H9 (cell line): ENCODE results near the gene MAP2K7. TPM values are rescaled to one million over a fixed set of nuclear protein-coding genes. Genes with fewer than 3 reads are reported as not detected.
A peak's percentile ranks its signal among the peaks of the same experiment; 100 is the strongest.

Experiments
- DNase-seq: peaks from one replicate; pipeline ENCODE4 v3.0.0-alpha.2; 2017
- H2AFZ ChIP-seq: one replicate; pipeline ENCODE4 v1.6.1; 2013; ENCODE audit warnings: mild to moderate bottlenecking, low read length, control low read depth, moderate library complexity
- H2AK5ac ChIP-seq: 2 replicates; pipeline ENCODE4 v1.6.1; 2013; ENCODE audit warnings: low read length, control low read depth, mixed read lengths; ENCODE audit not compliant: insufficient read length
- H2BK120ac ChIP-seq: one replicate; pipeline ENCODE4 v1.6.1; 2013; ENCODE audit warnings: low read depth, mild to moderate bottlenecking, low read length, control low read depth, inconsistent platforms; ENCODE audit not compliant: poor library complexity, severe bottlenecking
- H2BK12ac ChIP-seq: 2 replicates; pipeline ENCODE4 v1.6.1; 2013; ENCODE audit warnings: low read length, control low read depth, mixed read lengths, low read depth; ENCODE audit not compliant: insufficient read length
- H2BK15ac ChIP-seq: 2 replicates; pipeline ENCODE4 v1.6.1; 2013; ENCODE audit warnings: low read depth, low read length, control low read depth
- H2BK20ac ChIP-seq: one replicate; pipeline ENCODE4 v1.6.1; 2013; ENCODE audit warnings: low read depth, mild to moderate bottlenecking, low read length, control low read depth, inconsistent platforms; ENCODE audit not compliant: poor library complexity, severe bottlenecking
- H2BK5ac ChIP-seq: 2 replicates; pipeline ENCODE4 v1.6.1; 2013; ENCODE audit warnings: low read length, control low read depth, mixed read lengths; ENCODE audit not compliant: insufficient read length
- H3K14ac ChIP-seq: 2 replicates; pipeline ENCODE4 v1.6.1; 2013; ENCODE audit warnings: low read length, control low read depth; ENCODE audit not compliant: insufficient read depth
- H3K18ac ChIP-seq: 2 replicates; pipeline ENCODE4 v1.6.1; 2013; ENCODE audit warnings: low read depth, mild to moderate bottlenecking, mixed read lengths, low read length, control low read depth; ENCODE audit not compliant: insufficient read length
- H3K23ac ChIP-seq: 2 replicates; pipeline ENCODE4 v1.6.1; 2013; ENCODE audit warnings: low read length, control low read depth, mixed read lengths, low read depth; ENCODE audit not compliant: insufficient read length
- H3K23me2 ChIP-seq: 2 replicates; pipeline ENCODE4 v1.6.1; 2013; ENCODE audit warnings: low read depth, mild to moderate bottlenecking, mixed read lengths, low read length, control low read depth; ENCODE audit not compliant: insufficient read length, poor library complexity, severe bottlenecking
- H3K27ac ChIP-seq: 2 replicates; pipeline ENCODE4 v1.5.1; 2013; ENCODE audit warnings: low read length, control low read depth, mixed read lengths, low read depth; ENCODE audit not compliant: insufficient read length
- H3K27me3 ChIP-seq: 2 replicates; pipeline ENCODE4 v1.6.1; 2013; ENCODE audit warnings: low read length, control low read depth, inconsistent platforms; ENCODE audit not compliant: insufficient read depth
- H3K4ac ChIP-seq: 2 replicates; pipeline ENCODE4 v1.6.1; 2013; ENCODE audit warnings: low read depth, mild to moderate bottlenecking, control low read depth, inconsistent platforms, low read length, moderate library complexity
- H3K4me1 ChIP-seq: 2 replicates; pipeline ENCODE4 v1.6.1; 2013; ENCODE audit warnings: low read length, control low read depth, inconsistent platforms; ENCODE audit not compliant: insufficient read depth
- H3K4me2 ChIP-seq: 2 replicates; pipeline ENCODE4 v1.6.1; 2013; ENCODE audit warnings: low read length, control low read depth, mixed read lengths; ENCODE audit not compliant: insufficient read length, insufficient read depth
- H3K56ac ChIP-seq: 2 replicates; pipeline ENCODE4 v1.6.1; 2013; ENCODE audit warnings: low read depth, mild to moderate bottlenecking, mixed read lengths, low read length, control low read depth; ENCODE audit not compliant: insufficient read length
- H3K79me1 ChIP-seq: 2 replicates; pipeline ENCODE4 v1.6.1; 2013; ENCODE audit warnings: low read depth, mild to moderate bottlenecking, moderate library complexity, low read length, control low read depth, inconsistent platforms; ENCODE audit not compliant: insufficient read depth, poor library complexity, severe bottlenecking
- H3K79me2 ChIP-seq: 2 replicates; pipeline ENCODE4 v1.6.1; 2013; ENCODE audit warnings: low read length, control low read depth, inconsistent platforms; ENCODE audit not compliant: insufficient read depth
- H3K9ac ChIP-seq: 2 replicates; pipeline ENCODE4 v1.6.1; 2013; ENCODE audit warnings: low read length, control low read depth, mixed read lengths; ENCODE audit not compliant: insufficient read length; ENCODE audit errors: extremely low read depth
- H3K9me3 ChIP-seq: one replicate; pipeline ENCODE4 v1.6.1; 2013; ENCODE audit warnings: low read depth, low read length, inconsistent platforms; ENCODE audit not compliant: control insufficient read depth
- H3T11ph ChIP-seq: one replicate; pipeline ENCODE4 v1.6.1; 2013; ENCODE audit warnings: mild to moderate bottlenecking, low read length, control low read depth, inconsistent platforms
- H4K20me1 ChIP-seq: one replicate; pipeline ENCODE4 v1.6.1; 2013; ENCODE audit not compliant: control insufficient read depth, insufficient read length, insufficient read depth
- H4K5ac ChIP-seq: 2 replicates; pipeline ENCODE4 v1.6.1; 2013; ENCODE audit warnings: low read depth, mild to moderate bottlenecking, mixed read lengths, low read length, control low read depth; ENCODE audit not compliant: insufficient read length
- H4K8ac ChIP-seq: replicated peaks from 2 replicates; pipeline ENCODE4 v1.6.1; 2013; ENCODE audit warnings: low read length, control low read depth, mixed read lengths, low read depth; ENCODE audit not compliant: insufficient read length
- H4K91ac ChIP-seq: 2 replicates; pipeline ENCODE4 v1.6.1; 2013; ENCODE audit warnings: low read depth, mild to moderate bottlenecking, moderate library complexity, mixed read lengths, low read length, control low read depth; ENCODE audit not compliant: insufficient read length
- H3K27ac Mint-ChIP-seq, 3 experiments: 2 replicates in 2 of 3; 3 replicates in 1 of 3; pipeline ENCODE4 v1.8.0; 2020 to 2021; ENCODE audit warnings: mixed read lengths in 3 of 3, mild to moderate bottlenecking in 1 of 3, moderate library complexity in 1 of 3
- H3K27me3 Mint-ChIP-seq: 2 replicates; pipeline ENCODE4 v1.8.0; 2021; ENCODE audit warnings: low read depth, mild to moderate bottlenecking, moderate library complexity, mixed read lengths
- H3K36me3 Mint-ChIP-seq, 3 experiments: 2 replicates in 2 of 3; 3 replicates in 1 of 3; pipeline ENCODE4 v1.8.0; 2020 to 2021; ENCODE audit warnings: low read depth in 3 of 3, mixed read lengths in 3 of 3; ENCODE audit not compliant: insufficient read depth in 1 of 3
- H3K4me1 Mint-ChIP-seq, 2 experiments: 2 replicates each; pipeline ENCODE4 v1.8.0; 2020; ENCODE audit warnings: mixed read lengths in 2 of 2
- H3K4me3 Mint-ChIP-seq, 2 experiments: 2 replicates in 1 of 2; 3 replicates in 1 of 2; pipeline ENCODE4 v1.8.0; 2020 to 2021; ENCODE audit warnings: mild to moderate bottlenecking in 2 of 2, mixed read lengths in 2 of 2, moderate library complexity in 1 of 2
- H3K9me3 Mint-ChIP-seq, 2 experiments: 2 replicates in 1 of 2; 3 replicates in 1 of 2; pipeline ENCODE4 v1.8.0; 2020; ENCODE audit warnings: mild to moderate bottlenecking in 2 of 2, mixed read lengths in 2 of 2, moderate library complexity in 1 of 2
- WGBS: extraction: QIAGEN DNeasy Blood & Tissue Kit; methylation state at CpG from one replicate; pipeline ENCODE4 v1.1.7; 2013; ENCODE audit warnings: missing lambda C conversion rate, low lambda C conversion rate, mixed read lengths; ENCODE audit not compliant: insufficient read length; ENCODE audit errors: extremely low coverage; 5-methylcytosine and 5-hydroxymethylcytosine counted together
- total RNA-seq: library from RNA; stranded (reverse); gene quantifications from 2 replicates; pipeline ENCODE4 v1.2.1, GENCODE V29; 2021
- TF ChIP-seq, protein P1 (sequence below): fragments of 200-600 bp; sonication (generic); conservative IDR thresholded peaks from 3 replicates; pipeline ENCODE4 v1.8.0; 2021; ENCODE audit warnings: antibody characterized with exemption, mild to moderate bottlenecking

Gene MAP2K7
- total RNA-seq, 1 experiment from 2014 or later, result 48.1 TPM

DNA sequence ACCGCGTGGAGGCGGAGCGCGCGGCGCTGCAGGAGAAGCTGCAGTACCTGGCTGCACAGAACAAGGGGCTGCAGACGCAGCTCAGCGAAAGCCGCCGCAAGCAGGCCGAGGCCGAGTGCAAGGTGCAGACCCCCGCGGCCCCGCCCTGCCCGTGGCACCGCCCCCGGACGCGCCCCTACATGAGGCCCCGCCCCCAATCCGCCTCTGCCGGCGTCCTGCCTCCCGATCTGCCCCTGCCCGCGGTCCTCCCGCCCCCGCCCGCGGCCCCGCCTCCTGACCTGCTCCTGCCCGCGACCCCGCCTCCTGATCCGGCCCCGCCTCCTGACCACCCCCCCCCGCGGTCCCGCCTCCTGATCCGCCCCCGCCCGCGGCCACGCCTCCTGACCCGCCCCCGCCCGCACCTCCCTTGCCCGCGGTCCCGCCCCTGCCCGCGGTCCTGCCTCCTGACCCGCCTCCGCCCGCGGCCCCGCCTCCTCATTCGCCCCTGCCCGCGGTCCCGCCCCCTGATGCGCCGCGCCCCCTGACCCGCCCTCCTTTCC is 41.2 kb upstream of the MAP2K7 start:
- no peaks in the 10 kb centered on the region for H3K9me3 ChIP-seq
- H3K79me1 ChIP-seq, result no peaks in the 10 kb centered on the region
- H3K4me1 Mint-ChIP-seq, result peaks cover 13 to 39% of the 10 kb centered on the region in 2 experiments
- H3K79me2 ChIP-seq, result no peaks in the 10 kb centered on the region
- H2BK5ac ChIP-seq, result no peak overlapping the region
- peak overlapping the region; percentile 62 to 85 for H3K4me3 Mint-ChIP-seq
- TF ChIP-seq, protein P1, sequence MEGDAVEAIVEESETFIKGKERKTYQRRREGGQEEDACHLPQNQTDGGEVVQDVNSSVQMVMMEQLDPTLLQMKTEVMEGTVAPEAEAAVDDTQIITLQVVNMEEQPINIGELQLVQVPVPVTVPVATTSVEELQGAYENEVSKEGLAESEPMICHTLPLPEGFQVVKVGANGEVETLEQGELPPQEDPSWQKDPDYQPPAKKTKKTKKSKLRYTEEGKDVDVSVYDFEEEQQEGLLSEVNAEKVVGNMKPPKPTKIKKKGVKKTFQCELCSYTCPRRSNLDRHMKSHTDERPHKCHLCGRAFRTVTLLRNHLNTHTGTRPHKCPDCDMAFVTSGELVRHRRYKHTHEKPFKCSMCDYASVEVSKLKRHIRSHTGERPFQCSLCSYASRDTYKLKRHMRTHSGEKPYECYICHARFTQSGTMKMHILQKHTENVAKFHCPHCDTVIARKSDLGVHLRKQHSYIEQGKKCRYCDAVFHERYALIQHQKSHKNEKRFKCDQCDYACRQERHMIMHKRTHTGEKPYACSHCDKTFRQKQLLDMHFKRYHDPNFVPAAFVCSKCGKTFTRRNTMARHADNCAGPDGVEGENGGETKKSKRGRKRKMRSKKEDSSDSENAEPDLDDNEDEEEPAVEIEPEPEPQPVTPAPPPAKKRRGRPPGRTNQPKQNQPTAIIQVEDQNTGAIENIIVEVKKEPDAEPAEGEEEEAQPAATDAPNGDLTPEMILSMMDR, result no peak
- H3K9me3 Mint-ChIP-seq, result no peaks in the 10 kb centered on the region
- H3K27ac Mint-ChIP-seq, result 0 out of 7 replicates have a peak overlapping the region, but pooled peaks of 1 of the 3 experiments have one; percentile 37
- no peaks in the 10 kb centered on the region; a peak in 1 of 7 replicates for H3K36me3 Mint-ChIP-seq
- H3K4ac ChIP-seq, result no peak overlapping the region
- H2BK15ac ChIP-seq, result no peak overlapping the region
- H3K18ac ChIP-seq, result peak overlapping the region; percentile 12
- H4K91ac ChIP-seq, result no peak overlapping the region
- H2AK5ac ChIP-seq, result no peak overlapping the region
- H2AFZ ChIP-seq, result no peak overlapping the region
- peak overlapping the region; percentile 69 for H3K4me2 ChIP-seq
- H4K5ac ChIP-seq, result no peak overlapping the region
- no peak overlapping the region for H3K27ac ChIP-seq
- H3K9ac ChIP-seq, result no peak overlapping the region
- no peaks in the 10 kb centered on the region; the same call in 1 of the 2 replicates for H3K4me1 ChIP-seq
- H3K27me3 Mint-ChIP-seq, result peaks cover 57% of the 10 kb centered on the region
- WGBS, result no CpG with 5 or more reads among the region's 67 CpGs
- H3K56ac ChIP-seq, result no peak overlapping the region
- H3T11ph ChIP-seq, result no peak overlapping the region
- H3K27me3 ChIP-seq, result peaks cover 4% of the 10 kb centered on the region; the same call in 1 of the 2 replicates
- peaks cover 15% of the 10 kb centered on the region for H3K23me2 ChIP-seq
- H4K8ac ChIP-seq, result no peak overlapping the region
- no peak overlapping the region for H3K23ac ChIP-seq
- no peak overlapping the region for H2BK120ac ChIP-seq
- no peak overlapping the region for H2BK12ac ChIP-seq
- H4K20me1 ChIP-seq, result peaks cover 6% of the 10 kb centered on the region
- H3K14ac ChIP-seq, result peak overlapping the region; percentile 33; the same call in 1 of the 2 replicates
- peak; percentile 98 for DNase-seq
- no peak overlapping the region for H2BK20ac ChIP-seq
